NOMO-1 treated with DMSO at 0.1 percent for 48 hours (cell line): ENCODE data around the gene FGF19.
A peak's percentile ranks its signal among the peaks of the same experiment; 100 is the strongest.

Experiments
- DNase-seq: peaks from one replicate; lab custom pipeline; 2025; ENCODE audit not compliant: unreplicated experiment; lab: John Stamatoyannopoulos, UW

The FGF19 gene

DNA sequence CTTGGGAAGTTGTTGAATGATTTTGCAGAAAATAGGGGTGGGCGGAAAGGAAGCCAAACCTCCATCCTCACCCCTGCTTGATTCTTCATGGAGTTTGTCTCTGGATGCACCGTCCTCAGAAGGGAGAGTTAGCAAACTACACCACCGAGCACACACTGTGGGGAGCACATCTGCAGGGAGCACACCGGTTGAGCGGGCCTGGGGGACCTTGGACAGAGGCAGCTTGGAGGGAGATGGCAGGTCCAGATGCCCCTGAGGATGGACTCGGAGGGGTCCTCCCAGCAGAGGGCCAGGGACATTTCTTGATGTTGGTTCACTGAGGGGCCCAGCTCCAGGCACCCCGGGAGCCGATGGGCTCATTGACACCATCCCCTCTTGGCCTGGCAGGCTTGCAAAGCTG is 15.1 kb upstream of the FGF19 start:
- DNase-seq = no peak

DNA sequence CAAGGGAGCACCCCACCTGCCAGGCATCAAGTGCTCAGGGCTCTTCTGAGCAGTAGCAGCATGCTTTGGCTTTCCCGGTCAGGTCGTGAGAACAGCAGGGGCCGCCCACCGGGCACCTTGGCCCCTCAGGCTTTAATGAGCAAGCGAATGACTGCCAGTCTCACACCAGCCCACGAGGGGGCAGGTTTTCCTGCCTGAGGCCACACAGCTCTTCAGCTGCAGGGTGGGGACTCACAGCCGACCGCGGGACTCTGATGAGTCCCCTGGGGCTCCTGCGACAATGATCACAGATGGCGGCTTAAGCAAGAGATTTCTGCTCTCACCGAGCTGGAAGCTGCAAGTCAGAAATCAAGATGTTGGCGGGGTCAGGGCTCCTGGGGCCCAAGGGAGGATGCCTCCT is 14.3 kb upstream of the FGF19 start:
- DNase-seq = peak; percentile 36

DNA sequence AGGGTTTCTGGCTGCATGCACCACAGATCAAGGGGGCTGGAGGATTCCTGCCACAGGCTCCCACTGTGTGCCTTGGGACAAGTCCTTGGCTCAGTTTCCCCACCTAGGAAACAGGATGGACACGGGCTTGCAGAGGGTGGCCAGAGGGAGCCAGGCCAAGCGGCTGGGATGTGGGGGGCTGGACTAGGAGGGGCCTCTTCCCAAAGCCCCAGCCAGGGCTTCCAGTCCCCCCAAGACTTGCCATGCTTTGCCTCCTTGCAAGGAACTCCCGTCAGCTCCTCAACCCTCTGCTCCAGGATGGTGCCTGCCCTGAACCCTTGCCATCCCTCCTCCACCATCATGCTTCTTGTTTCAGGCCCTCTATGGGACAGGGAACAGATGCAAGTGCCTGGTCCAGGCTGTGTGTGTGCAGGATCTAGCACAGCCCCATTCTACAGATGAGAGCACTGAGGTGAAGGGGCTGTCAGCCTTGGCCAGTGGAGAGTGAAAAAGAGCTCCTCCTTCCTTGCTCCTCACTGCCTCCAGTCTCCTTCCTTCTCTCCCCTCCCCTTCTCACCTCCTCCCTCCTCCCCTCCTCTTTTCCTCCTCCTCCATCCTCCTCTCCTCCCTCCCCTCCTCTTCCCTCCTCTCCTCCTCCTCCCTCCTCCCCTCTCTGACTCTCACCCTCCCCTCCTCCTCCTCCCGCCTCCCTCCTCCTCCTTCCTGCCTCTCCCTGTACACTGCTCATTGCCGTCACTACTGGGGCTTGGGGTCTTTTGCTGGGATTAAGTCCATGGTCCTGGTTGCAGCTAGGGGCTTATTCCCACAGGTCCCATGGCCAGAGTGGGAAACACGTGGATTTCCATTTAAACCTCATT is 13.3 kb upstream of the FGF19 start:
- no peak for DNase-seq

DNA sequence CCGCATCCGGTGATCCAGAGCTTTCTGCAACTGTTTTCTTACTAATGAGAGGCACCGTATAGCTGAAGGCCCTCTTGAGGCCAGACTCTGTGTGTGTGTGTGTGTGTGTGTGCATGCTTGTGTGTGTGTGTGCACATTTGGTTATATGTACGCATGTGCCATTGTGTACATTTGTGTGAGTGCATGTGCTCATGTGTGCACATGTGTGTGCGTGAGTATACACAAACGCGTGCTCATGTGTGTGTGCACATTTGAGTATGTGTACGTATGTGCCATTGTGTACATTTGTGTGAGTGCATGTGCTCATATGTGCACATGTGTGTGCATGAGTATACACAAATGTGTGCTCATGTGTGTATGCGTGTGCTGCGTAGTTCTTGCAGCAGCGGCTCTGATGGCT is 12.3 kb upstream of the FGF19 start:
- no peak for DNase-seq

DNA sequence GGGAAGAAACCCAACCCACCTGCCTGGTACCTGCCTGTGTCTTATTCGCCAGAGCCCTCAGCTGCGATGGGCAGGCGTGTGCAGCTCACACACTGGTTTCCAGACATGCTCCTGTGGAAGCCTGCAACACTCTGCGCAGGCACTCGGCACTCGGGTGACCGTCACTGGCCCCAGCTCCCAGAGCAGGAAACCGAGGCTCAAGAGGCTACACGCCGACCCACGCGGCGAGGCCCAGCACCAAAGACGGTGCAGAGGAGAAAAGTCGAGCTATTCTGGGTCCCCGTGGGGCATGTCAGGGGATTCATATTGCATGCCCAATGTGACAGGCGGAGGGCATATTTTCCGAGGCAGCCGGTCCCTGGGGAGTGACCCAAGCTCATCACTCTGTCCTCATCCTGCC is 11.6 kb upstream of the FGF19 start:
- DNase-seq = no peak

DNA sequence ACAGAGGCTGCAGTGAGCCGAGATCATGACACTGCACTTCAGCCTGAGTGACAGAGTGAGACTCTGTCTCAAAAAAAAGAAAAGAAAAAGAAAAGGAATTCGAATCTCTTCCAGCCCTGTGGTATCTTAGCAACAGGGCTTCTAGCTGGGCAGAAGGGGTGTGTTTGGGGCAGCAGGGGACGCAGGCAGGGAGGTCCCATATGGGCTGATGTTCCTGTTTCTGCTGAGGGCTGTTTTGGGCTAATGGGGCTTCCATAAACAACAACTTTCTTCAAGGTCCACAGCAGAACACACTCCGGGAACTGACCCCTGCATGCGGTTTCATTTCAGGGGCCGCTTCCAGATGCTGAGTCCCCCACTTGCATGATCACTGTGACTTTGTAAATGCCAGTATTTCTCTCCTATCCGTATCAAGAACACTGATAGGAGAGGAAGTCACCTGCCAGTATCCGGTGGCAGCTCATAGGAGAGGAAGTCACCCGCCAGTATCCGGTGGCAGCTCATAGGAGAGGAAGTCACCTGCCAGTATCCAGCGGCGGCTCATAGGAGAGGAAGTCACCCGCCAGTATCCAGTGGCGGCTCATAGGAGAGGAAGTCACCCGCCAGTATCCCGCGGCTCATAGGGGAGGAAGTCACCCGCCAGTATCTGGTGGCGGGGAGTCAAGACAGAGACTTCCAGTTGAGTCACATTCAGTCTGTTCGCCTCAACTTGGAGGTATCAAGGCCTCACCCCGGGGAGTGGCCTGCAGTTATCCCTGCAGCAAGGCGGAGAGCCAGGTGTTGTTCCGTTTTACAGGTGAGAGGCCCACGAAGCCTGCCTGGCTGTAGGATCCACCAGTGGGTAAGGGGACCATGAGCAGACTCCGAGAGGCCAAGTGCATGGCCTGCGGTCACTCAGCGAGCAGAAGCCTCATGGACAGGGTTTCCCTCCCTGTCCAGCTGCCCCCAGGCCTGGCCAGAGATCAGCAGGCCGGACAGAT is 8.3 kb upstream of the FGF19 start:
- DNase-seq = peak; percentile 77

DNA sequence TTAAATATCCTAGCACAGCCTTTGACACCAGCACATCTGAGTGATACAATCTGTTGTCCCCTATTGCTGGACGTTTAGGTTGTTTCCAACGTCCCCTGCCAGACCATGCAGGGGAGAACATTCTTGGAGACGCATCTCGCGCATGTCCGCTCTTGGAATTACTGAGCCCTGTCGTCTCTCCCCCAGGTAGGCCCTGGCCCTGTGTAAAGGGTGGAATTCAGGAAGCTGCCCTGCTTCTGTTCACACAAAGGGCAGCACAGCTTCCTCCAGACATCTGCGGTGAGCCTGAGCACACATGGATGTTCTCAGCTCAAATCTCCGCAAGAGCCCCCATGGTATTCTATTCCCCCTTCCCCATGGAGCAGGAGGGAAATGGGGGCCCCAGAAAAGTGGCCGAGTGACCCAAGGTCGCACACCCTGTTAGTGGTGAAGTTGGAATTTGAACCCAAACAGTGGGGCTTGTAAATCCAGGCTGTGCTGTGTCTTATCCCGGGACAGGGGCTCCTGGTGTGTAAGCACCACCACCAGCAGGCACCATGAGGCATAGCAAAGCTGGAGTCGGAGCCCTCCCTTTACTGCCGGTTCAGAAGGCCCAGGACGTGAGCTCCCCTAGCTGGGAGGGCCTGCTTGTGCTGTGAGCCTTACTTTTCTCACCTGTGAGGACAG is 5.0 kb upstream of the FGF19 start:
- DNase-seq = no peak

DNA sequence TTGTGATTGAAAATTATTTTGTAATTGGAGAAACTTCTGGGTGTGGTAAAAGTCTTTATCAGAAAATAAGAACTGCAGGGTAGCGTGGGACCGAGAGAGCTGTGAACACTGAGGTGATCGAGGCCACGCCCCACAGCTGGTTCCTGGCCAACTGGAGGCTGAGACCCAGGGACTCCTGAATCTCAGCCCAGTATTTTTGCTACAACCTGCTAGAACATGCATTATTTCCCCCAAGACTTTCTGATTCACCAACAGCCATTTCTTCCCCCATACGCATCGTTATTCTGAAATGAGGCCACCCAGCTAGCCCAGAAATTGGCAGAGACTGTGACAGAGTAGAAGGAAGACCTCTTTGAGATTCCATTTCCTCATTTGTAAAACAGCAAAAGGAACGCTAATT is 3.4 kb upstream of the FGF19 start:
- peak; percentile 35 for DNase-seq

DNA sequence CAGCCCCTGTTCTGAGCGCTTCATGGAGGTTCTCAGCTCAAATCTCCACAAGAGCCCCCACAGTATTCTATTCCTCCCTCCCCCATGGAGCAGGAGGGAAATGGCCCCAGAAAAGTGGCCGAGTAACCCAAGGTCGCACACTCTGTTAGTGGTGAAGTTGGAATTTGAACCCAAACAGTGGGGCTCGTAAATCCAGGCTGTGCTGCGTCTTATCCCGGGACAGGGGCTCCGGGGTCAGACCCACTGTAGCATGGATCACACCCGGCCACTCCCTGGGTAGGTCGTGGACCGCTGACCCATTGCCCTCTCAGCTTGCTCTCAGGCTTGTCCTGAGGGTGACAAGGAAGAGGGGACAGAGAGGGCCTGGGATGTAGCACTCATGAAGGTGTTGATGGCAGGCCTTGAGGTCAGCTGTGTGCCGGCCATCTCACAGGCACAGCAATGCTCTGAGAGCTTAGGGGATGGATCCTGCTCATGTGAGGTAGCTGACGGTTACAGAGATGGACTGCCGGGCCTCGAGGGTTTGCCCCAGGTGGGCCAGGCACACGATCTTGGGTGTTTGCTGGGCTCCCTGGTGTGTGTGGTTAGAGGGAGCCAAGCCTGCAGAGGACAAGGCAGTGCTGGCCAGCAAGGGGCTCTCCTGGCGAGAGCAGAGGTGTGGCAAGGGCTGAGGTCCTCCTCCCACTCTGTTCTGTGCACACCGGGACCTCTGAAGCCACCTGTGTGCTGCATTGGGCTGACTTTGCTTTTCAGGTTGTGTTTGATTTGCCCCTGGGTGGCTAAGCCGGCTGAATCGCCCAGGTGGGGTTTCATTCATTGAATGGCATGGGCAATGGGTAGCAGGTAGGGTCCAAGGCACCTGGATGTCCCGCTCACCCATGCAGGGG is 2.3 kb upstream of the FGF19 start:
- no peak for DNase-seq

DNA sequence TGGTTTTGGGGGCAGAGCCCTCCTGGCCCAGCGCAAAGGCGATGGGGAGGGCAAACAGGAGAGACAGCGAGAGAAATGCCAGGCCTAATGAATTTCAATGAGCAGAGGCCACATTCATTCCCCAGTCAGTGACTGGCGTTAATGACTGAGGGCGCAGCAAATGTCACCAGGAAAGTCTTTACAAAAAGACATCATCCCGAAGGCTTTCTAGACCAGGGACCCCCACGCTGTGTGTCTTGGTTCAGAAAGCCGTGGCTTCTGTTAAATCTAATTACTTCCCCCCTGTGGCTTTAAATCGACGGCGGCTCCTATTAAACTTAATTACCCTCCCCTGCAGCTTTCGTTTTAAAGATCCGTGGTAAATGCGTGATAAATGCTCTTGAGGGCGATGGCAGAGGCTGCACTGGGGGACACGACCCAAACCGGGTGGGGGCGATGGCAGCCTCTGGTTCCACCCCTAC is 1.6 kb upstream of the FGF19 start:
- DNase-seq = peak; percentile 71

DNA sequence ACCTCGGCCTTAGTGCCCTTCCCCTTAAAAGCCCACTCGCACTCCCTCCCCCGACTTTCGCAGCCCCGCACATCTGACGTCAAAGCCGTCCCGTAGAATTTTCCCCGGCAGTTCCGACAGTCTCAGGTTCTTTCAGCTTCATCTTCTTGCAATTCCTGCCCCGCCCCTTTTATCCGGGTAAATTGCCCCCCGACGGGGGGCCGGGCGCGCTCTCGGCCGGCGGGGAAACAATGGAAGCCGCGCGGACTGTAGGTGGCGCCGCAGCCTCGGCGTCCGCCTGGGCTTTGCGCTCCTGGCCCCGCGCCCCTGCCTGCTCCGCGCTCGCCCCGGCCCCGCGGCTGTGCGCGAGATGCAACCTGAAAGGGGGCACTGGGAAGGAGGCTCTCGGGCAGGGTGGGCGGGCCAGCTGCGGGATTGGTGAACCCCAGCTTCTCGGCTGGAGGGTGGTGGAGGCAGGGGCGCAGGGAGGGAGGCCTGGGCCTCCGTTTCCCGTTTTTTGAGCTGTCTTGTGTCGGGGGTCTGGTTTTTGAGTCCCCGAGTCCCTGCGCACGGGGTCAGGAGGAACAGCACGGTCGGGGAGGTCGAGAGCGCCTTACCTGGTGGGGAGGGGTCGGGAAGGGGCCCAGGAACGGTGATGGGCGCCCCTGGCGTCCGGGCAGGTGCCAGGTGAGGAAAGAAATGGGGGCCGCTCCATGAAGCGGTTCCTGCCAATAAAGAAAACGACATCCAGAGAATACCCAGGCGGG is 859 bp upstream of the FGF19 start:
- DNase-seq = peak; percentile 9

DNA sequence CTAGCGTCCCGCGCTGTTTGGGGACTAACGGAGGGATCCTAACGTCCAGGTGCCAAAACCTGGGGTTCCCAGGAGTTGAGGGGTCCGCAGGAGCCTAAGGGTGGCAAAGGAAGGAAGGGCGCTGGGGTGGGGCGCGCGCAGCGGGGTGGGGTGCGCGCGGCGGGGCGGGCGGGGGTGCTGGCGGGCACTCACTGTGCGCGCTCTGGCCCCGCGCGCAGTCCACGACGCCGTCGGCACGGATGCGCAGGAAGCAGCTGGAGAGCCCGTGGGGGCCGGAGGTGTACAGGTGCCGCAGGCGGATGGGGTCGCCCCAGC is 412 bp downstream of the FGF19 start:
- no peak for DNase-seq

DNA sequence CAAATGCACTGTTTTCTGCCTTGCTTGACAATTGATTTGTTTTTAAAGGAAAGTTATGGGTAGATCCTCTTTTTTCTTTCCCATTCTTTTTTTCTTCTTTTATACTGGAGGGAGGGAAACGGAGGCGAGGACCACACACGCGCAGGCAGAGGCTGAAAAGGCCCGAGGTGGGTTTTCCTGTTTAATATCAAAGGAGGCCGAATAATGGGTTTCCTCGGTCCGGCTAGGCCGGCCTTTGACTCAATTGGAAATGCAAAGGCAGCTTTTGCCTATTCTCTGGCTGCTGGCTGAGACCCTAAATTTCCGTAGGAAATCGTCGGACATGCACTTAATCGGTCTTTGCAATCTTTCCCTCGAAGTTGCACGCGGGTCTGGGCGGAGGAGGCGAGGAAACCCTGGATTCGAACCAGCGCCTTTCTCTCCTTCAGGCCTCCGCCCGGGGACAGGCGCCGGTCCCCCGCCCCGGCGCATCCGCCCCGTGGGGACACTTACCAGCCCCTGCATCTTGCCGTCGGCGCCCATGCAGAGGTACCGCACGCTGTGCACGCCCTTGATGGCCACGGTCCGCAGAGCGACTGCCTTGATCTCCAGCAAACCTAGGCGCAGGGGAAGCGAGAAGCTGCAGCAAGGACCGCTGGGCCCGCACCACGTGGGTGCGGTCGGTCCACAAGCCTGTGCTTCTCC is 911 bp downstream of the FGF19 start:
- no peak for DNase-seq

DNA sequence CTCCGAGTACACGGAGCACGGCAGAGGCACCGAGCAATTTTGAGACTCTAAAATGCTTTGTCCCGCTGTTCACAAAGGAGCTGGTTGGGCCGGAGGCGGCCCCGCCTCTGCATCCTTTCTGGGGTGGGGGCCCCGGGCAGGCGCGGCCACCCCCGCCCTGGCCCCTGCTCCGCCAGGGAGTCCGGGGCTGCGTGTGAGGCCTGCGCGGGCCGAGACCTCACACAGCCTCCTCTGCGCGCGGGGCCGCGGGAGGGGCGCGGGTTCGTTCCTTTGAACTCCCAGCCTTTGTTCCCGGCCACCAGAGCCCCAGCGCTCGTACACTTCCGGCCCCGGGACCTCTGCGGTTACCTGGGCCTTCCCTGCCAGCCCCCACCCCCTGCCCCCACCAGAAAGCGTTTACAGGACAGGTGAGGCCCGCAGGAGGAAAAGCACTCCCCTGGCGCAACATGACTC is 1.6 kb downstream of the FGF19 start:
- DNase-seq = no peak

DNA sequence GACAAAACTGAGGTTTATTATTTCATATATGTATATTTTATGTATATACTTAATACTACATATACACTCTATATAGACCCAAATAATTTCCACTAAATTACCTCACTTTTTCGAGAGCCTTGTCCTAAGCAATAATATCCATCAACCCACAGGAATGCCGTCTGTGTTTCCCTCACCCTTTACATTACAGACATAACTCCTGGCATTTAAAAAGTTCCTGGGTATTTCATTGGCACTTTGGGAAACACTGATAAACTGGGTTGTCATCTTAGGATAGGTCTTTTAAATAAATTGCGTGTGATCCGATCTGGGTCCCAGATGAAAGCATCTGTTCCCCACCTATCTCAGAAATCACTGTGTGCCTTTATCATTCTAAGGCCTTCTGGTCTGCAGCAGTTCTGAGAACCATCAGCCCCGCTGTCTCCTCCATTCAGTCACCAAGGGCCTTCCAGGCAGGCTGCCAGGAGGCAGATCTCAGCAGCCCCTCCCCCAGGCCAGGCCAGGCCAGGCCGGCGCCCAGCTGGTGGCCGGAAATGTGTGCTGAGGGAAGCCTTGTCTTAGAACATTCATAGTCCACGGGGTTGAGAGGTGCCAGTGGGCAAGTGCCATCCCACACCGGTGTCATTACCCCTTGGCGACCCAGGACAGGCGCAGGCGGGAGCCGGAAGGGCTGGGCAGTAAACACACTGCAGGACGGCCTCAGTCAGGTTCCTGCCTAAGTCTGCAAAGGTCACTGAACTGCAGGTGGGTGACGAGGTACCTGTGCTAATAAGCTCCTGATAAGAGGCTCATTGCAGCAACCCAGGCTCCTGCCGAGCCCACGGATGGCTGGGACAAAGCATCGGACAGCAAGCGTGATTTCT is 3.3 kb downstream of the FGF19 start:
- no peak for DNase-seq

DNA sequence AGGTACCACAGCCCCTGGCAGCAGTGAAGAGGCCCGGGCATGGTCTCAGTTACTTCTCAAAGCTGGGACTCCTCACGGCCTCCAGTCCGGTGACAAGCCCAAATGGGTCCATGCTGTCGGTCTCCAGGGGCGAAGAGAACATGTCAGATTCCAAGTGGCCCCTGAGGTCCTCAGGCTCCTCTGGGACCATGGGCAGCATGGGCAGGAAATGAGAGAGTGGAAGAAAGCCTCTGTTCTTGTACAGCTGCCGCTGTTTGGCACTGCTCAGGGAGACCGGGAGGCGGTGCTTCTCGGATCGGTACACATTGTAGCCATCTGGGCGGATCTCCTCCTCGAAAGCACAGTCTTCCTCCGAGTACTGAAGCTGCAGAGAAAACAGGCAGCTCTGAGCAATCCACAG is 4.6 kb downstream of the FGF19 start:
- no peak for DNase-seq

DNA sequence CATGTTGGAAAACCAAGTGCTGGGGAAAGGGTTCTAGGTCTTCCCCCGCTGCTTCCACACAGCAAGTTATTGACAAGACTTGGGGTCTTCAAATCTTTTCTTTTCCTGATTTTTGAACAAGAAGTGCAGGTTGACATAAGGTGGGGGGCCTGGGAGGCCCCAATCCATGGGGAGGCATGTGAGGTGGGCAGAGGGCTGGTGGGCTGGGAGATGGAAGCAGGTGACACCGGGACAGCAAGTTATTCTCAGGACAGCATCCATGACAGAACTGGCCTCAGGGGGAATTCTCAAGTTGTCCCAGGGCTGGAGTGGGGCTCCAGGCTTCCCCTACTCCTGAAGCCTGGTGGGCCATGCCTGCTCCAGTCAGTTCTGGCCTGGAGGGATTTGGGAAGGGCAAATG is 5.5 kb downstream of the FGF19 start:
- no peak for DNase-seq

DNA sequence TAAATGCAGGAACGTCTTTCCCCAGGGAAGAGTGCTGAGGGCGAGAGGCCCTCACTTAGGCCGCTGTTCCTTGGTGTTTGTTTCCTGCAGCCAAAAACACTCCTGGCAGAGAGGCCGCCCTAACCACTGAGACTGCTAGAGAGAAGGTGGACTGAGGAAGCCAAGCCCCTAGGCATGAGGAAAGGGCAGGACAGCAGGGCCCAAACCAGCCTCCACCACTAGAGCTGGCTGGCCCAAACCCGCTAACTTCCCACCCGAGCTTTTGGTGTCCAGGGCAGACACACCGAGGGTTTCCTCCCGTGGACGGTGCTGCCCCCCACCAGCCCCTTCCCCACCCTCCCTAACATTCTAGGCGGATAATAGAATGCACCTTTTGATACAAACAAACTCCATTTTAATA is 6.0 kb downstream of the FGF19 start:
- DNase-seq = no peak
